K562 (cell line): Measurements from ENCODE around the gene ASB15. TPM values are rescaled to one million over a fixed set of nuclear protein-coding genes. Genes with fewer than 3 reads are reported as not detected.
A peak's percentile ranks its signal among the peaks of the same experiment; 100 is the strongest.

Experiments
- UBTF ChIP-seq, 2 experiments: IDR thresholded peaks; 2 replicates each; pipeline ENCODE4 v1.6.1; 2012; ENCODE audit warnings: improper control_type of control experiment in 2 of 2, low read depth in 2 of 2, low read length in 2 of 2, borderline replicate concordance in 1 of 2
- ZNF77 ChIP-seq: fragments of 250-450 bp; sonication (Bioruptor Pico); IDR thresholded peaks from 2 replicates; pipeline ENCODE4 v1.5.0; 2020
- polyA plus RNA-seq, 8 experiments: library from polyadenylated mRNA; depleted of rRNA in 4 of 8; stranded (reverse) in 5 of 8; unstranded in 3 of 8; fragments of >200 nt; fragmentation: Nextera tagmentation in 2 of 8; fragmentation: Illumina TruSeq in 1 of 8; extraction: Ambion mirVana in 2 of 8; extraction: Trizol in 1 of 8; gene quantifications; 2 replicates each; pipeline versions ENCODE4 v1.2.1 to v1.2.3, GENCODE V29; 2011 to 2014; ENCODE audit warnings: inconsistent platforms in 1 of 8, missing spikeins in 1 of 8
- total RNA-seq, 7 experiments: library from RNA; depleted of rRNA in 6 of 7; stranded (reverse); fragments of >200 nt in 6 of 7; fragmentation: Illumina TruSeq in 2 of 7; extraction: Trizol in 2 of 7; gene quantifications; 2 replicates each; pipeline versions ENCODE4 v1.2.1 to v1.2.3, GENCODE V29; 2011 to 2021; ENCODE audit warnings: low replicate concordance in 1 of 7
- TF ChIP-seq, protein P1 (sequence below), 2 experiments: fragments of 450-650 bp in 1 of 2; sonication (generic) in 1 of 2; formaldehyde crosslinking in 1 of 2; IDR thresholded peaks; 2 replicates each; pipeline versions ENCODE4 v1.7.1 to v1.9.0; 2016 to 2022; ENCODE audit warnings: inconsistent platforms in 1 of 2, mild to moderate bottlenecking in 1 of 2, missing genetic modification reagents in 1 of 2

ASB15 gene
- total and polyA plus RNA-seq, 9 of the 15 experiments (the other 6 are each of a cell fraction or from before 2014, with no cell fraction given): 0.03 to 0.14 (median 0.04) TPM; not detected in 3

GRCh38 chr7:123558289-123558874, 43.2 kb upstream of the ASB15 start (continued):
- TF ChIP-seq, protein P1, sequence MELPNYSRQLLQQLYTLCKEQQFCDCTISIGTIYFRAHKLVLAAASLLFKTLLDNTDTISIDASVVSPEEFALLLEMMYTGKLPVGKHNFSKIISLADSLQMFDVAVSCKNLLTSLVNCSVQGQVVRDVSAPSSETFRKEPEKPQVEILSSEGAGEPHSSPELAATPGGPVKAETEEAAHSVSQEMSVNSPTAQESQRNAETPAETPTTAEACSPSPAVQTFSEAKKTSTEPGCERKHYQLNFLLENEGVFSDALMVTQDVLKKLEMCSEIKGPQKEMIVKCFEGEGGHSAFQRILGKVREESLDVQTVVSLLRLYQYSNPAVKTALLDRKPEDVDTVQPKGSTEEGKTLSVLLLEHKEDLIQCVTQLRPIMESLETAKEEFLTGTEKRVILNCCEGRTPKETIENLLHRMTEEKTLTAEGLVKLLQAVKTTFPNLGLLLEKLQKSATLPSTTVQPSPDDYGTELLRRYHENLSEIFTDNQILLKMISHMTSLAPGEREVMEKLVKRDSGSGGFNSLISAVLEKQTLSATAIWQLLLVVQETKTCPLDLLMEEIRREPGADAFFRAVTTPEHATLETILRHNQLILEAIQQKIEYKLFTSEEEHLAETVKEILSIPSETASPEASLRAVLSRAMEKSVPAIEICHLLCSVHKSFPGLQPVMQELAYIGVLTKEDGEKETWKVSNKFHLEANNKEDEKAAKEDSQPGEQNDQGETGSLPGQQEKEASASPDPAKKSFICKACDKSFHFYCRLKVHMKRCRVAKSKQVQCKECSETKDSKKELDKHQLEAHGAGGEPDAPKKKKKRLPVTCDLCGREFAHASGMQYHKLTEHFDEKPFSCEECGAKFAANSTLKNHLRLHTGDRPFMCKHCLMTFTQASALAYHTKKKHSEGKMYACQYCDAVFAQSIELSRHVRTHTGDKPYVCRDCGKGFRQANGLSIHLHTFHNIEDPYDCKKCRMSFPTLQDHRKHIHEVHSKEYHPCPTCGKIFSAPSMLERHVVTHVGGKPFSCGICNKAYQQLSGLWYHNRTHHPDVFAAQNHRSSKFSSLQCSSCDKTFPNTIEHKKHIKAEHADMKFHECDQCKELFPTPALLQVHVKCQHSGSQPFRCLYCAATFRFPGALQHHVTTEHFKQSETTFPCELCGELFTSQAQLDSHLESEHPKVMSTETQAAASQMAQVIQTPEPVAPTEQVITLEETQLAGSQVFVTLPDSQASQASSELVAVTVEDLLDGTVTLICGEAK (IDR thresholded peaks at IDR 0.05): no peak; the same call in 1 of the 2 replicates
- TF ChIP-seq, protein P1 (CRISPR knock-in tag; IDR thresholded peaks at IDR 0.05): no peak
- no peak for TF ChIP-seq ZNF77 (CRISPR knock-in tag)
- TF ChIP-seq UBTF (IDR thresholded peaks at IDR 0.05; ENCODE audit: borderline replicate concordance in 1 of 2, low read depth in 2 of 2, low read length in 2 of 2): 0 out of 4 replicates have a peak, but pooled peaks of 1 of the 2 experiments have one; percentile 37
